PC-3 (cell line): ENCODE data around the gene DAAM2.

Source experiments
- EZH2 ChIP-seq: fragments of 300-600 bp; sonication (generic); IDR thresholded peaks from one replicate; pipeline ENCODE4 v1.6.1; 2017; ENCODE audit warnings: antibody characterized with exemption, mild to moderate bottlenecking, low read length; ENCODE audit not compliant: unreplicated experiment
- EZH2phosphoT487 ChIP-seq: fragments of 300-600 bp; sonication (generic); IDR thresholded peaks from 2 replicates; pipeline ENCODE4 v1.6.1; 2018; ENCODE audit warnings: mild to moderate bottlenecking, antibody characterized with exemption, low read length, borderline replicate concordance
- TF ChIP-seq, protein P1 (sequence below): fragments of 300-600 bp; sonication (generic); conservative IDR thresholded peaks from 2 replicates; pipeline ENCODE4 v1.5.1; 2017; ENCODE audit warnings: antibody characterized with exemption, low read depth, mild to moderate bottlenecking, low read length

- TF ChIP-seq, protein P1, sequence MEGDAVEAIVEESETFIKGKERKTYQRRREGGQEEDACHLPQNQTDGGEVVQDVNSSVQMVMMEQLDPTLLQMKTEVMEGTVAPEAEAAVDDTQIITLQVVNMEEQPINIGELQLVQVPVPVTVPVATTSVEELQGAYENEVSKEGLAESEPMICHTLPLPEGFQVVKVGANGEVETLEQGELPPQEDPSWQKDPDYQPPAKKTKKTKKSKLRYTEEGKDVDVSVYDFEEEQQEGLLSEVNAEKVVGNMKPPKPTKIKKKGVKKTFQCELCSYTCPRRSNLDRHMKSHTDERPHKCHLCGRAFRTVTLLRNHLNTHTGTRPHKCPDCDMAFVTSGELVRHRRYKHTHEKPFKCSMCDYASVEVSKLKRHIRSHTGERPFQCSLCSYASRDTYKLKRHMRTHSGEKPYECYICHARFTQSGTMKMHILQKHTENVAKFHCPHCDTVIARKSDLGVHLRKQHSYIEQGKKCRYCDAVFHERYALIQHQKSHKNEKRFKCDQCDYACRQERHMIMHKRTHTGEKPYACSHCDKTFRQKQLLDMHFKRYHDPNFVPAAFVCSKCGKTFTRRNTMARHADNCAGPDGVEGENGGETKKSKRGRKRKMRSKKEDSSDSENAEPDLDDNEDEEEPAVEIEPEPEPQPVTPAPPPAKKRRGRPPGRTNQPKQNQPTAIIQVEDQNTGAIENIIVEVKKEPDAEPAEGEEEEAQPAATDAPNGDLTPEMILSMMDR: no peak
- no peak for TF ChIP-seq EZH2
- TF ChIP-seq EZH2phosphoT487: no peak
Measured at GRCh38 chr6:39830444-39830843, 38.3 kb downstream of the DAAM2 start.
